ENCODE measurements around the gene CCDC24.
A peak's percentile ranks its signal among the peaks of the same experiment; 100 is the strongest.

Gene CCDC24

DNA sequence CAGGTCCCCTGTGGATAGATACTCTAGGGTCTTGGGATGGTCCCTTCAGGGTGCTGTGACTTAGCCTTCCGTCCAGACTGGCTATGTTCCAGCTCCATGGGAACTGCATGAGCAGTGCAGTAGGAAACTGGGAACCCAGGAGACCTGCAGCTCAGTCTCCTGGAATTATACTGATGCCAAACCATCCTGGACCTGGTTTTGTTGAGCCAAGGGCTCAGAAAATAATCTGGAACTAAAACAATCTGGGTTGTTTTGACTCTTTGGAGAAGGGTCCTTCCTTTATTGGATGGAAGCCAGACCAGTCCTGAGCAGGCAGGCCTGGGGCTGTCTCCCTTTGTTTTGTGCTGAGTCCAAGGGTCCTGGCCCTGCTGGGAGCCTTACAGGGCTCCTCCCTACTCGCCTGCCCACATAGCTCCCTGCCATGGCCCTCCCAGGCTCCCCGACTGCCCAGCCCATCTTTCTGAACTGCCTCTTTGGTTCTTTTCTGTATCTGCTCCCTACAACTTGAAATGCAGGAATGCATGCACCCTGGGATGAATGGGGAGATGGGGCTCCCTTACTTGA is 43.4 kb upstream of the CCDC24 start:
- TF ChIP-seq, protein P1, sequence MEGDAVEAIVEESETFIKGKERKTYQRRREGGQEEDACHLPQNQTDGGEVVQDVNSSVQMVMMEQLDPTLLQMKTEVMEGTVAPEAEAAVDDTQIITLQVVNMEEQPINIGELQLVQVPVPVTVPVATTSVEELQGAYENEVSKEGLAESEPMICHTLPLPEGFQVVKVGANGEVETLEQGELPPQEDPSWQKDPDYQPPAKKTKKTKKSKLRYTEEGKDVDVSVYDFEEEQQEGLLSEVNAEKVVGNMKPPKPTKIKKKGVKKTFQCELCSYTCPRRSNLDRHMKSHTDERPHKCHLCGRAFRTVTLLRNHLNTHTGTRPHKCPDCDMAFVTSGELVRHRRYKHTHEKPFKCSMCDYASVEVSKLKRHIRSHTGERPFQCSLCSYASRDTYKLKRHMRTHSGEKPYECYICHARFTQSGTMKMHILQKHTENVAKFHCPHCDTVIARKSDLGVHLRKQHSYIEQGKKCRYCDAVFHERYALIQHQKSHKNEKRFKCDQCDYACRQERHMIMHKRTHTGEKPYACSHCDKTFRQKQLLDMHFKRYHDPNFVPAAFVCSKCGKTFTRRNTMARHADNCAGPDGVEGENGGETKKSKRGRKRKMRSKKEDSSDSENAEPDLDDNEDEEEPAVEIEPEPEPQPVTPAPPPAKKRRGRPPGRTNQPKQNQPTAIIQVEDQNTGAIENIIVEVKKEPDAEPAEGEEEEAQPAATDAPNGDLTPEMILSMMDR (IDR thresholded peaks at IDR 0.05; ENCODE audit: low read depth, low read length, missing control alignments), result no peak
- no peak for DNase-seq (ENCODE audit: low read depth)
- H3K4me3 ChIP-seq (ENCODE audit: low read depth, low read length), result peak overlapping the region; percentile 99

DNA sequence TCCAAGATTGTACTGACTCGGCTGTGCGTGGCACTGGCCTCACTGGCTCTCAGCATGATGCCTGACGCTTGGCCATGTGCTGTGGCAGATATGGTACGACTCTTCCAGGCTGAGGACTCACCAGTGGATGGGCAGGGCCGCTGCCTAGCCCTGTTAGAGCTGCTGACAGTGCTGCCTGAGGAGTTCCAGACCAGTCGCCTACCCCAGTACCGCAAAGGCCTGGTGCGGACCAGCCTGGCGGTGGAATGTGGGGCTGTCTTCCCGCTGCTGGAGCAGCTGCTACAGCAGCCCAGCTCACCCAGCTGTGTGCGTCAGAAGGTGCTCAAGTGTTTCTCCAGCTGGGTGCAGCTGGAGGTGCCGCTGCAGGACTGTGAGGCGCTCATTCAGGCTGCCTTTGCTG is 41.7 kb upstream of the CCDC24 start:
- H3K4me3 ChIP-seq (ENCODE audit: low read depth, low read length), result no peak overlapping the region
- no peak for DNase-seq (ENCODE audit: low read depth)
- TF ChIP-seq, protein P1 (IDR thresholded peaks at IDR 0.05; ENCODE audit: low read depth, low read length, missing control alignments), result no peak

DNA sequence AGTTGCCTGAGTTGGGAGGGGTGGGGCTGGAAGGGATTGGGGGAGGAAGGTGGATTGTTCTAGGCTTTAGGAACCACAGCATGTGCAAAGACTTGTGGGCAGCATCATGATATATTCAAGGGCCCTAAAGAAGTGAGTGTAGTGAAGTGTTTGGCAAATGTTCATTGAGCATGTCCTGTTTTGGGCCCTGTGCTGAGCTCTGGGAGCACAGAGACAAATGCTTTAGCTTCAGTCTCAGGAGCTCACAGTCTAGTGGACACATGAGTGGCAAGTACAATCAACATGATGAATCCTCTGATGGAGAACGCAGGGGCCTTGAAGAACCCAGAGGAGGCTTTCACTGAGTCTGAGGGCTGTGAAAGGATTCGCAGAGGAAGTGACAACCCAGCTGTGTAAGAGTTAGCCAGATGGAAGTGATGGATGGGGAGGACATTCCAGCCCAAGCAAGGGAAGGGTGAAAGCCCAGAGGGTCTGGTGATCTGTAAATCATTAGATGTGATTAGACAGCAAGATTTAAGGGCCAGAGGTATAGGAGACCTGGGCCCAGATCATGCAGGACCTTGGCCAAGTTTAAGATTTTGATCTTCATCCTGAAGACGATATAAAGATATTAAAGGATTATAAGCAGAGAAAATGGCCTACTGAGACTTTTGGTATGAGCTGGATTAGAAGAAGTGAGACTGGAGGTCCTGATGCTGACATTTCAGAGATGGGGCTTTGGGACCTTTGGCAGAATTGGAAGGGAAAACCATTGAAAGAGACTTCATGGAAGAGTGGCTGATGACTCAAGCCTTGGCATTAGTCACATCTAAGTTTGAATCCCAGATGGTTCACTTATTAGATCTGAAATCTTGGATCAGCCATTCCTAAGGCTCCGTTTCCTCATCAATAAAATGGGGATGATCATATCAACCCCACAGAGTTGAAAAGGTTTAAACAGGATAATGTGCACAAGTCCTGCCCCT is 40.1 kb upstream of the CCDC24 start:
- no peak for DNase-seq (ENCODE audit: low read depth)
- TF ChIP-seq, protein P1 (IDR thresholded peaks at IDR 0.05; ENCODE audit: low read depth, low read length, missing control alignments), result no peak

DNA sequence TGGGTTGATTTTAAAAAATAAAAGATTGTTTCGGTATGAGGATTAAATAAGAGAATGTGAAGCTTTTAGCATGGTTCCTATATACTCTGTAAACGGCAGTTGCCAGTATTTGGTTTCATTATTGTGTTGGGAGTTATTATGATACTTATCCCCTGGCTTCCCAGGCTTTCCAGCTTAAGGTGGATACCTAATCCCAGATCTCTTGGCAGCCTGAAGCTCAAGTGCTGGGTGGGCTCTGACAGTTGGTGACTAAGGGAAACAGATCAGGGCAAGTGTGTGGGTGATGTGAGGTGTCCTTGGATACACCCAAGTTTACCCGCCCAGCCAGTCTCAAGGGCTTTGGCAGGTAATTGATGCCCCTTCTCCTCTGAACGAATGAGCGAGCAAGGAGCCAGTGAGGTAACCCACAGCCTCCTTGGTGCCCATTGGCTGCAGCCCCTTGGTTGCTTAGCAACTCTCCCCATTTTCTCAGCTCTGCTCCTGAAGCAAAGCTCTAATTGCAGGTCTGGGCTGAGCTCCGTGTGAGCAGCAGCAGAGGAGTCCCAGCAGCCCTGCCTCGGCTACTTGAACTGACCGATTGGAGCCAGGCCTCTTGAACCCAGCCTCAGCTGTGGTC is 38.6 kb upstream of the CCDC24 start:
- H3K4me3 ChIP-seq (ENCODE audit: low read depth, low read length), result no peak overlapping the region
- TF ChIP-seq, protein P1 (IDR thresholded peaks at IDR 0.05; ENCODE audit: low read depth, low read length, missing control alignments), result no peak
- DNase-seq (ENCODE audit: low read depth), result no peak

More for the DNA sequence above, 40.1 kb upstream of the CCDC24 start:
- H3K4me3 ChIP-seq (ENCODE audit: low read depth, low read length), result no peak overlapping the region

DNA sequence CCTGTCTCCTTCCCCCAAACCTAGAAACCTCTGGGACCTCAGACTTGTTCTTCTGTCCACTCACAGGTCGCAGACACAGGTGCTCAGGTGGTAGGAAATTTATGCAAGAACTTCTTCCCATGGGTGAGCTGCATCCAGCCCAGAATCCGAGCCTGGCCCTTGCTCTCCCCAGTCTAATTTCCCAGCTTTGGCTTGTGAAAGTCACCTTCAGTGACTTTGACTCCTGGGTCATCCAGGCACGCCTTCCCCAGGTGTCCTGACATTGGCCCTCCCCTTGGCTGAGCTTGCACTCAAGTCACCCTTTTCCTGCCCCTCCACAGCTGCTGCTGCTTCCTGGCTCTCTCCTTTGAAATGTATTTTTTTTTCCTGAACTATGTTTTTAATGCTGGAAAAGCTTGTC is 38.0 kb upstream of the CCDC24 start:
- no peak overlapping the region for H3K4me3 ChIP-seq (ENCODE audit: low read depth, low read length)
- TF ChIP-seq, protein P1 (IDR thresholded peaks at IDR 0.05; ENCODE audit: low read depth, low read length, missing control alignments), result no peak
- no peak for DNase-seq (ENCODE audit: low read depth)

DNA sequence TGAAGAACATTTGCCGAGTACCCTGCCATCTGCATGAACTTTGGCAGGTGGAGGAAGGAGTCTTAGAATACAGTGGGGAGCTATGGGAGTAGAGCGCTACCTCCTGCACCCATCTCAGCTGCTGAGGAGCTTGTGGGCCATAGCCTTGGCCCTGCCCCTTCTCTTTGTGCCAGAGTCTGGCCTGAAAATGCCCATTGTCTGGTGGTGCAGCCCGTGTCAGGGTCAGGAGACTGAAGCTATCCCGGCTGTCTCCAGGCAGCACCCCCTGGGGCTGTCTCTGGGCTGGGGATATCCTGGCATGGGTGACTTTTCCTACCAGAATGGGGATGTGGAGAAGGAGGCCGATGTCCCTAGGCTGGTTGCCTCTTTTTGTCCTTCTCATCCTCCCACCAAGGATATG is 37.4 kb upstream of the CCDC24 start:
- H3K4me3 ChIP-seq (ENCODE audit: low read depth, low read length), result no peak overlapping the region
- TF ChIP-seq, protein P1 (IDR thresholded peaks at IDR 0.05; ENCODE audit: low read depth, low read length, missing control alignments), result no peak
- DNase-seq (ENCODE audit: low read depth), result no peak
